B cell (primary cell): Measurements from ENCODE around the gene DPH3. TPM values are rescaled to one million over a fixed set of nuclear protein-coding genes. Genes with fewer than 3 reads are reported as not detected.

Source experiments
- ATAC-seq: fragments of 200-7000 bp; cut with Tn5 transposase; one replicate; pipeline ENCODE4 v1.10.0; 2021; ENCODE audit warnings: low read depth, mild to moderate bottlenecking, moderate number of reproducible peaks, moderate library complexity
- CTCF ChIA-PET: fragments of 350-600 bp; sonication (Branson Sonifier 250); formaldehyde crosslinking; loops from one replicate; lab custom pipeline; 2021; ENCODE audit warnings: antibody characterized with exemption, inconsistent platforms; lab: Charles Lee
- POLR2A ChIA-PET: fragments of 350-600 bp; sonication (Branson Sonifier 250); formaldehyde crosslinking; loops from one replicate; lab custom pipeline; 2021; ENCODE audit warnings: antibody characterized with exemption; lab: Charles Lee
- DNase-seq: peaks from one replicate; pipeline ENCODE4 v3.0.0; 2013
- H2AFZ ChIP-seq: 2 replicates; pipeline ENCODE4 v1.6.1; 2012; ENCODE audit warnings: mild to moderate bottlenecking, low read depth, low read length; ENCODE audit not compliant: insufficient read depth, poor library complexity, severe bottlenecking
- H3K27ac ChIP-seq, 2 donors: 1 replicate in 1 of 2; 2 replicates in 1 of 2; pipeline ENCODE4 v1.5.1; 2012 to 2013; ENCODE audit warnings: low read length in 2 of 2, mild to moderate bottlenecking in 2 of 2, moderate library complexity in 1 of 2
- H3K27me3 ChIP-seq, 4 experiments: fragments of 200-600 bp in 1 of 4; sonication (generic) in 1 of 4; replicated peaks in 1 of 4; 1 replicate in 2 of 4; 2 replicates in 2 of 4; pipeline versions ENCODE4 v1.6.1 to v1.7.0; 2013 to 2016; ENCODE audit warnings: low read length in 3 of 4, mild to moderate bottlenecking in 2 of 4, mixed read lengths in 1 of 4, moderate library complexity in 1 of 4; ENCODE audit not compliant: insufficient read depth in 4 of 4, control insufficient read depth in 3 of 4; ENCODE audit errors: control extremely low read depth in 1 of 4
- H3K36me3 ChIP-seq, 2 experiments: replicated peaks in 1 of 2; 1 replicate in 1 of 2; 2 replicates in 1 of 2; pipeline versions ENCODE4 v1.6.1 to v1.7.1; 2013; ENCODE audit warnings: low read length in 1 of 2; ENCODE audit not compliant: insufficient read depth in 2 of 2, control insufficient read depth in 1 of 2; ENCODE audit errors: control extremely low read depth in 1 of 2, extremely low read depth in 1 of 2
- H3K4me1 ChIP-seq, 2 donors: fragments of 200-600 bp in 1 of 2; sonication (generic) in 1 of 2; 1 replicate in 1 of 2; 2 replicates in 1 of 2; pipeline versions ENCODE4 v1.5.1 to v1.6.1; 2013 to 2017; ENCODE audit warnings: low read length in 2 of 2; ENCODE audit not compliant: control insufficient read depth in 2 of 2, insufficient read depth in 2 of 2
- H3K4me2 ChIP-seq: replicated peaks from 2 replicates; pipeline ENCODE3; 2012; ENCODE audit warnings: mild to moderate bottlenecking, low read depth, low read length; ENCODE audit not compliant: poor library complexity, severe bottlenecking
- H3K4me3 ChIP-seq, 5 experiments: fragments of 200-600 bp in 1 of 5; sonication (generic) in 1 of 5; 1 replicate in 3 of 5; 2 replicates in 2 of 5; pipeline versions ENCODE4 v1.5.1 to v1.7.0; 2011 to 2016; ENCODE audit warnings: low read length in 4 of 5, mild to moderate bottlenecking in 4 of 5, low read depth in 2 of 5, control low read depth in 1 of 5, moderate library complexity in 1 of 5; ENCODE audit not compliant: insufficient read depth in 1 of 5; ENCODE audit errors: control extremely low read depth in 1 of 5, extremely low read depth in 1 of 5
- H3K79me2 ChIP-seq: fragments of 200-600 bp; sonication (generic); one replicate; pipeline ENCODE4 v1.6.0; 2016; ENCODE audit warnings: low read length; ENCODE audit not compliant: control insufficient read depth, insufficient read depth
- H3K9ac ChIP-seq: fragments of 200-600 bp; sonication (generic); 2 replicates; pipeline ENCODE4 v1.6.1; 2017; ENCODE audit warnings: mild to moderate bottlenecking, low read length, moderate library complexity
- H3K9me3 ChIP-seq, 3 donors: one replicate each; pipeline versions ENCODE4 v1.6.1 to v1.7.1; 2013; ENCODE audit warnings: low read length in 2 of 3; ENCODE audit not compliant: control insufficient read depth in 2 of 3, insufficient read depth in 1 of 3; ENCODE audit errors: control extremely low read depth in 1 of 3
- H4K20me1 ChIP-seq: 2 replicates; pipeline ENCODE4 v1.6.0; 2012; ENCODE audit warnings: mild to moderate bottlenecking, low read length; ENCODE audit not compliant: insufficient read depth, control insufficient read depth, poor library complexity, severe bottlenecking
- H3K27ac Mint-ChIP-seq: one replicate; pipeline ENCODE4 v1.8.0; 2021; ENCODE audit warnings: mixed read lengths
- H3K27me3 Mint-ChIP-seq: one replicate; pipeline ENCODE4 v1.8.0; 2021; ENCODE audit warnings: mixed read lengths
- H3K4me1 Mint-ChIP-seq: one replicate; pipeline ENCODE4 v1.8.0; 2021; ENCODE audit warnings: mixed read lengths
- H3K4me3 Mint-ChIP-seq: one replicate; pipeline ENCODE4 v1.8.0; 2021; ENCODE audit warnings: mixed read lengths
- H3K9me3 Mint-ChIP-seq: one replicate; pipeline ENCODE4 v1.8.0; 2022; ENCODE audit warnings: mixed read lengths; ENCODE audit not compliant: insufficient read depth
- CTCF ChIP-seq: fragments of 200-600 bp; IDR thresholded peaks from one replicate; pipeline ENCODE4 v1.8.0; 2022; ENCODE audit warnings: antibody characterized with exemption, mild to moderate bottlenecking
- EZH2 ChIP-seq: IDR thresholded peaks from 2 replicates; pipeline ENCODE4 v1.6.1; 2012; ENCODE audit warnings: borderline replicate concordance, low read depth, mild to moderate bottlenecking, moderate library complexity, low read length; ENCODE audit not compliant: insufficient read depth, poor library complexity, severe bottlenecking
- WGBS: methylation state at CpG from one replicate; pipeline ENCODE4 v1.1.5; 2013; ENCODE audit warnings: missing lambda C conversion rate; ENCODE audit not compliant: insufficient coverage; 5-methylcytosine and 5-hydroxymethylcytosine counted together
- intact Hi-C: fragments of 100-400 bp; cut with micrococcal nuclease; formaldehyde crosslinking; loops from one replicate; pipeline ENCODE4 v1.10.0; 2022
- polyA plus RNA-seq: library from polyadenylated mRNA; depleted of rRNA; stranded (reverse); fragments of >200 nt; gene quantifications from 2 replicates; pipeline ENCODE4 v1.2.3, GENCODE V29; 2012
- total RNA-seq, 2 donors: library from RNA; stranded (reverse); fragments of 120-200 nt in 1 of 2; gene quantifications; 1 replicate in 1 of 2; 2 replicates in 1 of 2; pipeline versions ENCODE4 v1.2.3 to v1.2.4, GENCODE V29; 2013 to 2022

Gene DPH3
- total and polyA plus RNA-seq, 2 donors (not counting 1 experiment from before 2014, with no cell fraction given) = 7.4 to 12.9 TPM

- Histone ChIP-seq H3K9ac (no peak overlapping the region), H2AFZ (no peak overlapping the region), H3K4me2 (no peak overlapping the region), H3K9me3 (no peaks in the 10 kb centered on the region), H3K36me3 (peaks cover 7 to 20% of the 10 kb centered on the region in 2 experiments), H3K4me3 (no peak overlapping the region), H4K20me1 (no peaks in the 10 kb centered on the region), H3K4me1 (peaks cover 3 to 6% of the 10 kb centered on the region in 2 donors), H3K27me3 (no peaks in the 10 kb centered on the region), H3K27ac (no peak overlapping the region), H3K79me2 (peaks cover 1% of the 10 kb centered on the region)
- peaks cover 8% of the 10 kb centered on the region for H3K4me1 Mint-ChIP-seq
- intact Hi-C loops = no loop called here
- no peak overlapping the region for H3K27ac Mint-ChIP-seq
- H3K4me3 Mint-ChIP-seq = no peak overlapping the region
- TF ChIP-seq CTCF (no peak), EZH2 (no peak)
- ChIA-PET CTCF (interaction anchor here (3.5 kb wide), 1 partner anchor 9 kb away, joined by 13 read pairs; no protein-coding TSS in a partner anchor), POLR2A (no interaction called here)
- ATAC-seq (no peak), DNase-seq (no peak)
- WGBS = 100% methylated on average over 1 of the region's 2 CpGs
- H3K27me3 Mint-ChIP-seq = peaks cover 3% of the 10 kb centered on the region
- H3K9me3 Mint-ChIP-seq = no peaks in the 10 kb centered on the region
Measured at GRCh38 chr3:16257309-16257708, 7.4 kb downstream of the DPH3 start.

GRCh38 chr3:16255726-16256125 is 9.0 kb downstream of the DPH3 start:
- H3K9ac ChIP-seq = no peak overlapping the region
- CTCF ChIA-PET = no interaction called here
- DNase-seq (no peak), ATAC-seq (no peak)
- no peak for TF ChIP-seq EZH2
- TF ChIP-seq CTCF = no peak
- Mint-ChIP-seq H3K4me3 (no peak overlapping the region), H3K27me3 (peaks cover 3% of the 10 kb centered on the region), H3K4me1 (peaks cover 9% of the 10 kb centered on the region), H3K9me3 (no peaks in the 10 kb centered on the region), H3K27ac (no peak overlapping the region)
- no peaks in the 10 kb centered on the region for H3K27me3 ChIP-seq
- 94% methylated on average over 5 of the region's 5 CpGs for WGBS
- H3K79me2 ChIP-seq = no peaks in the 10 kb centered on the region
- no peak overlapping the region for H2AFZ ChIP-seq
- H3K9me3 ChIP-seq = no peaks in the 10 kb centered on the region
- H3K4me2 ChIP-seq = no peak overlapping the region
- H3K4me1 ChIP-seq = peaks cover 3 to 6% of the 10 kb centered on the region in 2 donors
- no peaks in the 10 kb centered on the region for H4K20me1 ChIP-seq
- intact Hi-C loops = no loop called here
- H3K36me3 ChIP-seq = peaks cover 5 to 19% of the 10 kb centered on the region in 2 experiments
- H3K4me3 ChIP-seq = no peak overlapping the region
- POLR2A ChIA-PET = no interaction called here
- no peak overlapping the region for H3K27ac ChIP-seq
